ENCODE measurements around the gene AFG1L. TPM values are rescaled to one million over a fixed set of nuclear protein-coding genes. Genes with fewer than 3 reads are reported as not detected.

The AFG1L gene
- total and polyA plus RNA-seq, 2 donors (not counting 1 experiment from before 2014, with no cell fraction given) = 1.7 to 5.4 TPM

DNA sequence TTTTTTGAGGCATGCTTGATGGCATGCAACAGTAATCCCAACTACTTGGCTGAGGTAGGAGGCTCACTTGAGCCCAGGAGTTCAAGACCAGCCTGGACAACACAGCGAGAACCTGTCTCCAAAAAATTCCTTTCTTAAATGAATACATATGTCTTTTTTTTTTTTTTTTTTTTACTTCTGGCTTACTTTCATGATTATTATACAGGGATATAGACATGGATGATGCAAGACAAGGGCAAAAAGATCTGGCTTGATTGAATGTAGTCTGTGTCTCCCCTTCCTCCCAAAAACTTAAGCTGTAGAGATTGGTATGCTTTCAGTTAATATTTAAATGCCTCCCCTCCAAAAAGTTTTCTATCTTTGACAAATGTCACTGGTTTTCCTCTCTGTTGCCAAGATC, 41.6 kb upstream of the AFG1L start:
- H3K36me3 ChIP-seq (ENCODE audit: control insufficient read depth, insufficient read depth, low read length) = no peaks in the 10 kb centered on the region
- peaks cover 62% of the 10 kb centered on the region for H3K79me2 ChIP-seq (ENCODE audit: control insufficient read depth, insufficient read depth, low read length)
- TF ChIP-seq CTCF (conservative IDR thresholded peaks at IDR 0.05 in 1 of 2, IDR thresholded peaks at IDR 0.05 in 1 of 2; ENCODE audit: low read depth in 1 of 2, low read length in 2 of 2) (no peak), EZH2 (IDR thresholded peaks at IDR 0.05; ENCODE audit: low read length, missing control alignments) (no peak)

GRCh38 chr6:108254433-108255410, 40.1 kb upstream of the AFG1L start:
- no peak overlapping the region for H3K4me3 ChIP-seq (replicated peaks in 1 of 4; ENCODE audit: control extremely low read depth in 1 of 4, insufficient read depth in 1 of 4, low read depth in 3 of 4, low read length in 4 of 4)
- TF ChIP-seq CTCF (conservative IDR thresholded peaks at IDR 0.05 in 1 of 2, IDR thresholded peaks at IDR 0.05 in 1 of 2; ENCODE audit: low read depth in 1 of 2, low read length in 2 of 2) = no peak
- no peak for TF ChIP-seq EZH2 (IDR thresholded peaks at IDR 0.05; ENCODE audit: low read length, missing control alignments)
- H3K27me3 ChIP-seq (ENCODE audit: control insufficient read depth, insufficient read depth, low read length) = no peaks in the 10 kb centered on the region
- H3K4me1 ChIP-seq (ENCODE audit: control insufficient read depth, extremely low read depth, insufficient read depth, low read length) = no peaks in the 10 kb centered on the region
- DNase-seq (ENCODE audit: low read depth in 2 of 2) = no peak
- no peaks in the 10 kb centered on the region for H3K36me3 ChIP-seq (ENCODE audit: control insufficient read depth, insufficient read depth, low read length)
- no peak overlapping the region for H3K4me2 ChIP-seq (ENCODE audit: extremely low read depth, insufficient read depth, low read length)
- no peak overlapping the region for H3K27ac ChIP-seq (ENCODE audit: insufficient read depth, low read length)
- no peaks in the 10 kb centered on the region for H3K9me3 ChIP-seq (ENCODE audit: control insufficient read depth, insufficient read depth, low read depth, low read length)
- H2AFZ ChIP-seq (ENCODE audit: low read length) = no peak overlapping the region
- no peaks in the 10 kb centered on the region for H4K20me1 ChIP-seq (ENCODE audit: control insufficient read depth, extremely low read depth, insufficient read depth, low read length)
- peaks cover 70% of the 10 kb centered on the region for H3K79me2 ChIP-seq (ENCODE audit: control insufficient read depth, insufficient read depth, low read length)
- no peak overlapping the region for H3K9ac ChIP-seq (ENCODE audit: insufficient read depth, low read length)

More for the DNA sequence above, 41.6 kb upstream of the AFG1L start:
- H3K27me3 ChIP-seq (ENCODE audit: control insufficient read depth, insufficient read depth, low read length) = no peaks in the 10 kb centered on the region
- H3K4me1 ChIP-seq (ENCODE audit: control insufficient read depth, extremely low read depth, insufficient read depth, low read length) = no peaks in the 10 kb centered on the region
- no peaks in the 10 kb centered on the region for H3K9me3 ChIP-seq (ENCODE audit: control insufficient read depth, insufficient read depth, low read depth, low read length)
- no peak overlapping the region for H3K27ac ChIP-seq (ENCODE audit: insufficient read depth, low read length)
- H3K9ac ChIP-seq (ENCODE audit: insufficient read depth, low read length) = no peak overlapping the region
- H4K20me1 ChIP-seq (ENCODE audit: control insufficient read depth, extremely low read depth, insufficient read depth, low read length) = no peaks in the 10 kb centered on the region
- no peak overlapping the region for H3K4me3 ChIP-seq (replicated peaks in 1 of 4; ENCODE audit: control extremely low read depth in 1 of 4, insufficient read depth in 1 of 4, low read depth in 3 of 4, low read length in 4 of 4)
- peak in 1 of 2 donors; percentile 12 for DNase-seq (ENCODE audit: low read depth in 2 of 2)
- no peak overlapping the region for H3K4me2 ChIP-seq (ENCODE audit: extremely low read depth, insufficient read depth, low read length)
- no peak overlapping the region for H2AFZ ChIP-seq (ENCODE audit: low read length)

DNA sequence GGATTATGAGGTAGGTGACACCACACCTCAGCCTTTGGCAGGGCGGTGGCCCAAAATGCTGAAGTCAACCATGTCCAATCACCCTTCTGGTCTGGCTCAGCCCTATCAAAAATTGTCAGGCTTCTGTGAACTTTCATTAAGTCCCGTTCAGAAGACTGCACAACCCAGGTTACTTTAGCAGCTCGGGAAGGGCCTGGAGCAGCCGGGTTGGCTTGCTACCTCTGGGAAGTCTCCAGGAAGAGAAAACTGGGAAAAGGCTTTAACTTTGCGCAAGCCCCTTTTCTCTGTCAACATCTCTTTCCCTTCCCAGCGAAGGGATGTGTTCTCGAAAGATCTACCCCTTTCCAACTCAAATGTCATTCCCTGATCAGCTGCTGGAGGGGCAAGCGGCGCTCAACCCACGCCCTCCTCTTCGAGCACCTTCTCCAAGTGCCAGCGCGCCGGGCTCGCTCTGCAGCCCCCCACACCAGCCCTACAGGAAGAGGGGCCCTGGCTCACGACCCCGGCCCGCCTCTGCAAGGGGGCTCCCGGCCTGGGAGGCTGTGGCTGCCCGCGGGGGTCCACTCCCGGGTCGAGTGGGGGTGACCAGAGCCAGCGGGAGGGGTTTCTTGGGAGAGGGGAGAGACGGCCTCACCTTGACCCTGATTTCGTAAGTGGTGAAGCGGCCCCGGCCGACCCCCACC, 34.6 kb upstream of the AFG1L start:
- no peaks in the 10 kb centered on the region for H4K20me1 ChIP-seq (ENCODE audit: control insufficient read depth, extremely low read depth, insufficient read depth, low read length)
- peak overlapping the region; percentile 71 to 100 (median 90) for H3K4me3 ChIP-seq (replicated peaks in 1 of 4; ENCODE audit: control extremely low read depth in 1 of 4, insufficient read depth in 1 of 4, low read depth in 3 of 4, low read length in 4 of 4)
- H3K27ac ChIP-seq (ENCODE audit: insufficient read depth, low read length) = peak overlapping the region; percentile 90
- H3K36me3 ChIP-seq (ENCODE audit: control insufficient read depth, insufficient read depth, low read length) = no peaks in the 10 kb centered on the region
- no peaks in the 10 kb centered on the region for H3K27me3 ChIP-seq (ENCODE audit: control insufficient read depth, insufficient read depth, low read length)
- peak overlapping the region; percentile 93 for H3K4me2 ChIP-seq (ENCODE audit: extremely low read depth, insufficient read depth, low read length)
- no peaks in the 10 kb centered on the region for H3K4me1 ChIP-seq (ENCODE audit: control insufficient read depth, extremely low read depth, insufficient read depth, low read length)
- peaks cover 43% of the 10 kb centered on the region for H3K79me2 ChIP-seq (ENCODE audit: control insufficient read depth, insufficient read depth, low read length)
- H3K9me3 ChIP-seq (ENCODE audit: control insufficient read depth, insufficient read depth, low read depth, low read length) = no peaks in the 10 kb centered on the region
- peak overlapping the region; percentile 73 for H2AFZ ChIP-seq (ENCODE audit: low read length)
- DNase-seq (ENCODE audit: low read depth in 2 of 2) = peak; percentile 39 to 54
- TF ChIP-seq CTCF (conservative IDR thresholded peaks at IDR 0.05 in 1 of 2, IDR thresholded peaks at IDR 0.05 in 1 of 2; ENCODE audit: low read depth in 1 of 2, low read length in 2 of 2) (no peak), EZH2 (IDR thresholded peaks at IDR 0.05; ENCODE audit: low read length, missing control alignments) (no peak)
- H3K9ac ChIP-seq (ENCODE audit: insufficient read depth, low read length) = peak overlapping the region; percentile 85
